CD4-positive, alpha-beta T cell treated with Interleukin-12 subunit alpha and Interleukin-12 subunit beta, for 1 hour (primary cell): ENCODE results near the gene PSENEN.

Source experiments
- DNase-seq: peaks from one replicate; pipeline ENCODE4 v3.0.0-alpha.2; 2020

PSENEN gene

GRCh38 chr19:35745328-35746086 lies at the start of gene PSENEN, which contains the start of gene U2AF1L4:
TSS of gene PSENEN (plus strand) at chr19:35745651. CDS start at chr19:35745931, 280 bp downstream.
TSS of gene U2AF1L4 (minus strand) at chr19:35745418. CDS start at chr19:35745391, 27 bp downstream.
- DNase-seq, result peak; percentile 99

- DNase-seq, result no peak
These were observed 49.5 kb upstream of the PSENEN start for GRCh38 chr19:35695895-35696422.

GRCh38 chr19:35696835-35697234 lies 48.6 kb upstream of the PSENEN start:
- DNase-seq, result no peak

GRCh38 chr19:35702223-35703012 lies 43.0 kb upstream of the PSENEN start:
- peak; percentile 96 for DNase-seq

GRCh38 chr19:35703343-35703742 lies 42.1 kb upstream of the PSENEN start:
- DNase-seq, result no peak

GRCh38 chr19:35704218-35704617 lies 41.2 kb upstream of the PSENEN start, which contains the start of gene ZBTB32:
TSS of gene ZBTB32 (plus strand) at chr19:35704558. CDS start at chr19:35714627, 10,069 bp downstream.
- no peak for DNase-seq

GRCh38 chr19:35708391-35708790 lies 37.1 kb upstream of the PSENEN start:
- DNase-seq, result no peak

- DNase-seq, result peak; percentile 24
These were observed 34.4 kb upstream of the PSENEN start for GRCh38 chr19:35710784-35711723.

GRCh38 chr19:35712567-35713505 lies 32.6 kb upstream of the PSENEN start:
- DNase-seq, result peak; percentile 50

- DNase-seq, result no peak
These were observed 32.0 kb upstream of the PSENEN start for GRCh38 chr19:35713506-35713850.

- DNase-seq, result no peak
These were observed 31.5 kb upstream of the PSENEN start for GRCh38 chr19:35713904-35714495.

GRCh38 chr19:35714601-35715354 lies 30.7 kb upstream of the PSENEN start:
- DNase-seq, result no peak

- DNase-seq, result no peak
These were observed 30.1 kb upstream of the PSENEN start for GRCh38 chr19:35715355-35715809.

GRCh38 chr19:35715981-35716800 lies 29.3 kb upstream of the PSENEN start:
- DNase-seq, result no peak

- peak; percentile 98 for DNase-seq
These were observed 28.4 kb upstream of the PSENEN start for GRCh38 chr19:35716801-35717664.

GRCh38 chr19:35717665-35718344 lies 27.6 kb upstream of the PSENEN start, which contains the start of gene KMT2B:
TSS of gene KMT2B (plus strand) at chr19:35718003. CDS start at chr19:35718019, 16 bp downstream.
- DNase-seq, result no peak

GRCh38 chr19:35718345-35719041 lies 27.0 kb upstream of the PSENEN start:
- DNase-seq, result peak; percentile 42
